Renal cortical epithelial cell (primary cell): ENCODE measurements around the gene SPRTN. TPM values are rescaled to one million over a fixed set of nuclear protein-coding genes. Genes with fewer than 3 reads are reported as not detected.
A peak's percentile ranks its signal among the peaks of the same experiment; 100 is the strongest.

ENCODE experiments used
- DNase-seq: peaks from one replicate; pipeline ENCODE4 v3.0.0-alpha.2; 2011; ENCODE audit warnings: low read depth
- total RNA-seq: library from RNA; depleted of rRNA; stranded (reverse); fragments of >200 nt; gene quantifications from 2 replicates; pipeline ENCODE4 v1.2.3, GENCODE V29; 2014

The SPRTN gene
- total RNA-seq, 1 donor from 2014 or later = 20.4 TPM

DNA sequence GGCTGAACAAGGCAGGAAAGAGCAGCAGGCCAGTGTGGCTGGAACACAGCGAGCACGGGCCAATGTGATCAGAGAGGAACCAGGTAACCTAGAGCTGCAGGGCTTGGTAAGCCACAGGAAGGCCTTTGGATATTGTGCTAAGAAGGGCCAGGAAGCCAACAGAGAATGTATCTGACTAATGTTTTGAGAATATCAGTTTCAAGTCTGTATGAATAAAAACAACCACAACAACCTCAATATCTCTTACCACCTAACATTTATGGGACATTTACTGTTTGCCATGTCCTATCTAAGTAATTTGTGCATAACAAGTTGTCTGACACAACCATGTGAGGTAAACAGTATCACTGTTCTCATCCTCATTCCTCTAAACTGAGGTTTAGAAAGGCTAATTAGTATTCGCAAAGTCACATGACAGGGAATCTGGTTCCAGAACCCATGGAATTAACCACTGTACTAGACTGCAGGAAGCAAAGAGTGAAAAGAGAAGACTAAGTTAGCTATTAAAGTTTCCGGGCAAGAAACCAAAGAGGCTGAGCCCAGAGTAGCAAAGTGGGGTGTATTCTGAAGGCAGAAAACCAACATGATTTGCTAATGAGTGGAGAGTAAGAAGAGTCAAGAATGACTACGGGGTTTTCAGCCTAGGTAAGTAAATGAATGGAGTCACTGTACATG is 38.9 kb downstream of the SPRTN start:
- DNase-seq = peak; percentile 92

DNA sequence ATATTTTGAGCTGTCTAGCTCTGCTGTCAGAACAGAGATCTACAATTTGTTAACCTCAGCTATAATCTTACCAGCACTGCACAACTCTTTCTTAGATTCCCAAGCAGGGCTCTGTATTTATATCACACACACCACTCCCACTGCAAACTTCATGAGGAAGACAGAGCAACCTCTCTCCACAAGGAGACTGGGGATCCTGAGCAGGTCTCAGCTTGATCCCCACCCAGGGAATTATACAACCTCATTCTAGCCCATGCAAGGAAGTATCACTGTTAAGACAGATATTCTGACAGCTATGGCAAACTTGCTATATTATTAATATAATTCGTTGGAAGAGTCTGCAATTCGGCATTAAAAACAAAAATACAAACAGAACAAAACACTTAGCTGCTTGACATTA is 43.6 kb downstream of the SPRTN start:
- no peak for DNase-seq

DNA sequence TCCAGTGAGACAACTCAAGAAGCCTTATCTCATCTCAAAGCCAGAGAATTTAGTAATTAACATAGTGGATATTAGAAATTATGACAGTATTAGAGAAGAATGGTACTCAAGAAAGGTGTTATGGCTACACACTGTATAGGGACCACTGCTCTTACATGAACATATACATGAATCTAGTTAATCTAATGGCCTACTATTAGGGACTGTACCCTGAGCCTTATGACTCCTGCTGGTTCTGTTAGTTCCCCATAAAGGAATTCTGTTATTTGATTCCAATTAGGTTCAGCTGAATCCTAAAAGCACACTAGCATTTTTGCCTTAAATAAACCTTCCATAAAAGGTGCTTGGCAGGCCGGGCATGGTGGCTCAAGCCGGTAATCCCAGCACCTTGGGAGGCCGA is 44.3 kb downstream of the SPRTN start:
- DNase-seq = no peak

DNA sequence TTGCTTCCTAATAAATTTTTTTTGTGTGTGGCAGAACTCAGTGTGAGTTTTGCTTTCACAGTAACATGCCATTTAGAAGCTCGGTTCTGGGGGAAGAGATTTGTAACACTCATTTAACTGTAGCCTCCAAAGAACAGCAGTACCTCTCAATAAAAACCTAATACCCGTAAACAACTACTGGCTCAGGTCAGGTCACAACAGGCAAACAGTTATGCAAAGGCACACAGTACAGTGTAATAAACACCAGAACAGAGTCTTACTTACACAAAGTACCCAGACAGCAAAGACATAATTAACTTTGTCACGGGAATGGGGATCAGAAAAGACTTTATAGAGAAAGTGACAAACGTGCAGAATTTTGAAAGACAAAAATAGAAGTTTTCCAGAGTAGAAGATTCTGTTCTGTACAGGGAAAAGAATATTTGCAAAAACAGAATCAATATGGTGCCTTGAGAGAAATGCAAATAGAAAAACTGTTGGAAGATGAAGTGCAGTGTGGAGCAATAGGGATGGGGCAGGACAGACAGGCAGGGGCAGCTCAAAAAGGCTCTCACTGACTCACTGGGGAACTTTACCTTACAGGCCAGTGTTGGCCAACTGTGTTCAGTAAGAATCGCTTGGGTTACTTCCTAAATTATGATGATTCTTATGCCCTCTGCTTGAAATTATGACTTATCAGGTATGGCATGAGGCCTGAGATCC is 45.2 kb downstream of the SPRTN start:
- peak; percentile 61 for DNase-seq

DNA sequence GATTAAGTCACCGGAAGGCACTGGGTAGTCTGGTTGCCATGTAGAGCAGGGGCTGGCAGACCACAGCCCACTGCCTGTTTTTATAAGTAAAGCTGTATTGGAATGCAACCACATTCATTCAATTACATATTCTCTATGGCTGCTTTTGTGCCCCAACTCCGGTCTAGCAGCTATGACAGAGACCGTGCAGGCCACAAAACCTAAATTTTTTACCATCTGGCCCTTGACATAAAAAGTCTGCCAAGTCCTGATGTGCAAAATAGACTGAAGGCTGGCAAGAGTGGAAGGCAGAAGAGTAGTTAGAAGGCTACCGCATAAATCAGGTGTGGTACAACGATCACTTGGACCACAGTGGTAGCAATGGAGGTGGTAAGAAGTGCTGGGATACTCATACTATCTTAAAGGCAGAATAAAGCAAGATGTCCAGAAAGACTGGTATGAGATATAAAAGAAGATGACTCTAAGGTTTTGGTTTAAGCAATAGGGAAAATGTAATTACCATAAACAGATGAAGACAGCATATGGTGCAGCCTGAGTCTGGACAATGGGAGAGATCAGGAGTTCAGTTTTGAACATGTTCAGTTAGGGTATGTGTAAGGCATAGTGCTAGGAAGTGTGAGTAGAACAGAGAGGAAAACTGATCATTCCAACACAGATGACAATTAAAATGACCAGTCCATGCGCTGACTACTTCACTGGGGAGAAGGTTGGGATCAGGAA is 46.8 kb downstream of the SPRTN start:
- DNase-seq = no peak

DNA sequence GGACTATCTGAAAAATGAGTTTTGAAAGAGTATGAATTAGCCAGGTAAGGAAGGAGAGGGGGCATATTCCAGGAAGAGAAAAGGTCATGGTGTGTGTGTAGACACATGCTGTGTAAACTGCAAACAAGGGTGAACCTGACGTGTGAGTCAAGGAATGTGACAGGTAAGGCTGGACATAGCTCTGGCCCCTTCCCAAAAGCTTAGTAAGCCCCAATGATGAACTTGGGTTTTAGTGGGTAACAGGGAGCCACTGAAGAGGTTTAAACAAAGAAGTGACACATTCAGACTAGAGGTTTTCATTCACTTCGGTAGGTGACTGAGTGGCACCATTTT is 47.3 kb downstream of the SPRTN start:
- peak; percentile 53 for DNase-seq

DNA sequence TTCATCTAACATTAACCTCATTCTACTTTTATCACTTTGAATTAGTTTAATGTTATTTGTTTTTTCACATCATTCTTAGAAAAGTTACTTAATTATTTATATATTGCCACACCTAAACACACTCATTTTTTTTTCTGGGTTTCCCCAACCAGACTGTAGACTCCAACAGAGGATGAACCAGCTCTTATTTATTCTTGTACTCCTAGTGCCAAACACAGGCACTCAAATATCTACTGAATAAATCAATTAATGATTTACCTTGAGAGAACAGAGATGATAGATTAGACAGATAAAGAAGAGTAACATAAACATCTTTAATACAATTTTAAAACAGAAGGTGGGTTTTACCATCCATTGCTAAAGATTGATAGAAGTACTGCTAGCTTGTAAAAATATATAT is 48.4 kb downstream of the SPRTN start:
- peak; percentile 33 for DNase-seq

DNA sequence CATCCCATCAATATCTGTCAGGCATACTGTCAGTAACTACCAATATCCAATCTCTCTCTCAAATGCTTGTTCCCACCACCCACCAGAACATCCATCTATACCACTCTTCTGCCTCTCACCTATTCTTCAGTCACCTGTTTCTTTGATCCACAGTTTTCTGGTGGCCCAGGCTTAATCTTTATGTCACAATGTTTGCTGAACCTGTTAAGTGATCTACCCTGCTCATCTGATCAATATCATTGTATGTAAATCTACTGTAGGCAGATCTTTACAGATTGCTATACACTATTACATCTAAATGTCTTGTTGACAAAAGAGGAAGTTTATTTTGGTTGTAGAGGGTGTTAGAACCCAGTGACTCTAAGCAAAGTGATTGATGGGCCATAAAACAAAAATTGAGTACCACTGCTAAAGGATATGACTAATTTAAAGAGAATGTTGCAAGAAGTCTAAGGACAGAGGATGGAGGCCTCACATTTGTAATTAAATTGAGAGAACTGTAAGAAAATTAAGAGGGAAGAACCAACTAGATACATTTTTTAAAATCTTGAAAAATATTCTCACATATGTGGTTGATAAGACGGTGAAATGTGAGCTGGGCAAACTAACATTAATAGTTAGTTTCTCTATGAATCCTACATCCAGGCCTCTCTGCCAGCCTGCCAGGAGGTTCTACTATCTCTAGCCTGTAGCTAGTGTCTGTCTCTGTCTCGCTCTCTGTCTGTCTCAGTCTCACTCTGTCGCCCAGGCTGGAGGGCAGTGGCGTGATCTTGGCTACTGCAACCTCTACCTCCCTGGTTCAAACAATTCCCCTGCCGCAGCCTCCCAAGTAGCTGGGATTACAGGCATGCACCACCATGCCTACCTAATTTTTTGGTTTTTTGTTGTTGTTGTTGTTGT is 49.9 kb downstream of the SPRTN start:
- peak; percentile 77 for DNase-seq

DNA sequence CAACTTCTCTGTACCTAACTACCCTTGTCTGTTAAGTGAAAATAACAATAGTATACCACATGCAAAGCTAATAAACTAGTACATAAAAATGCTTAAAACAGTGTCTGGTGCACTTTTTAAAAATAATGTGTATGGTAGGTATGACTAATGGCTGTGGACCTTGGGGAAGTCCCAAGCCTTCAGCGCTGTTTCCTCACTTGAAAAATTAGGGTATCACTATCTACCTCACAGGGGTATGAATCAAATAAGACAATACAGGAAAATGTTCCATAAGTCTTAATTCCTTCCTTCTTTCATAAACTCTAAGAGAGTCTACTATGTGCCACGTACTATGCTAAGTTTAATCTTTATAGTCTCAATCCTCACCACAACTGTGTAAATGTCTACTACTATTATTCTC is 52.0 kb downstream of the SPRTN start:
- DNase-seq = peak; percentile 66

DNA sequence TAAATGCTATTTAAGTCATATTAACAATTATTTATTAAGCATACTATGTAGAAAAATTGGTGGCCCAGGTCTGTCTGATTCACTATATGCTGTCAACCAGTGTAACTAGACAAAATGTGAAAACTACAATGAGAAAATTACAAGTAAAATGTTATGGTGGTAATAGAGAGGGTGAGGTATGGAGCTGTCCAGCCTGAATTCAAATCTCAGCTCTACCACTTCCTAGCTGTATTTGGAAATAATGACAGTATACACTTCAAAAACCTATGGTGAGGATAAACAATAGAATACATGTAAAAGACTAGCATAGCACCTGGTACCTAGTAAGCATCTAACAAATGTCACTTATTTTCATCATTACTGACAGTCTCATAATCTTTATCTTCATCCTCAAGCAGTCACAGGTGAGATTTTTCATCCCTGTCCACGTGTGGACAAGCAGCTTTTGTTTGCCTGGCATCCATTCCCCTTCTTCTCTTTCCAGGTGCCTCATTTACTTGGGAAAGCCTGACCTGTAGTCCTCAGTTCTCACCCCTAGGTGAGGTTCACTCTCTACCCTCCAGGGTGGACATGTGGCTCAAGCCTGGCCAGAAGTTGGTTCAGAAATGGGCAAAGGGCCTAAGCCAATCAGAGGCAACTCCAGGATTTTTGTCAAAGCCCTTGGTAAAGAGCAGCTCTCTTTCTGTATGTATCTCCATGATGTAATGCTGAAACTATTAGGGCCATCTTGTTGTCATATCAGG is 54.5 kb downstream of the SPRTN start:
- no peak for DNase-seq

DNA sequence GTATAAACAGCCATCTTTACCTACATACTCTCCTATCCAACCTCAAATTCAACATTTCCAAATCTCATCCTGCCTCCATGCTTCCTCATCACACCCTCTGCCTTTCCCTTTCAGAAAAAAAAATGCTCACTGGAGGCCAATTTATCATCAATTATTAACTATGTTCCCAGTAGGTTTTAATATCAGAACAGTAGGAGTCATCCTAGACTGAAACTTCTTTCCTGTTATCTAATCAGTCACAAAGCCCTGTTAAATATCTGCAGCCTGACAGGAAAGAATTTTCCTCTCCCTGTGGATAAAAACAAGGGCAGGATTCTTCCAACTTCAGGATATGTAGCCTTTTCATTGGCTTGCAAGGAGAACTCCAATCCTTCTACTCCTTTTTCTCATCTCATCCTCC is 55.6 kb downstream of the SPRTN start:
- peak; percentile 70 for DNase-seq

DNA sequence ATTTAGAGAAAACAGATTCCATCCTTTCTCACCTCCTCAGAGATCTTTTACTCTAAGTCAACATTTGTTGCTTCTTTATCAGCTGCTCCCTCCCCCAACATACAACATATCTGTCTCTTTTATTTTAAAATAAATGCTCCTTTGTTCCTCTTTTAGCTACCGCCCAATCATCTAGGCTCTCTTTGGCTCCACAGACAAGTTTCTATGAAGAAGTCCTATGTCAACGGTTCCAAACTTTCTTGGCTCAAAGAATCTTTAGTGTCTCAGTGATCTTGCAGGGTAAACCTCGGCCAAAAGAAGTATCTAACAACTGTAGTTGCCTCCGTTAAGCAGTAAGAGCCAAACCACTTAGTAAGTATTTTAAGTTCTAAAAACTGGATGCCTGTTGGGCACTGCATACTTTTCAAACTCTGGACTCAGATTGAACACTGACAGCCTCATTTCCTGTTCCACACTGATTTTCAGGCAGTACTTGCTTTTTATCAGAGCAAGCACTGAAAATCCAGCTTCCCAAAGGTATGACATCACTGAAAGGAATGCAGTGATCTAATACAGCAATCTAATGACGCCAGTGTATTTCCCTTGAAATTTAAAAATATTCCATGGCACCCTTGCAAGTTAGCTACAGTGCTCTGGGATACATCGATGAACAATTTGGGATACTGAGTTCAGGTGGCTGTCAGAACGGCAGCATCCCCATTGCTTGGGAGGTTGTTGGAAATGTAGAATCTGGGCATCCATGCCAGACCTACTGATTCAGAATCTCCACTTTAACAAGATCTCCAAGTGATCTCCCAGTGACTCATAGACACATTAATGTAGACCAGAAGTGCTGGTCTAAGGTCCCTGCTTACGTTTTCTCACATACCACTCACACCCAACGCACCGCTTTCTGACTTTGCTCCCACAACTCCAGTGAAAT is 57.2 kb downstream of the SPRTN start:
- DNase-seq = peak; percentile 97

DNA sequence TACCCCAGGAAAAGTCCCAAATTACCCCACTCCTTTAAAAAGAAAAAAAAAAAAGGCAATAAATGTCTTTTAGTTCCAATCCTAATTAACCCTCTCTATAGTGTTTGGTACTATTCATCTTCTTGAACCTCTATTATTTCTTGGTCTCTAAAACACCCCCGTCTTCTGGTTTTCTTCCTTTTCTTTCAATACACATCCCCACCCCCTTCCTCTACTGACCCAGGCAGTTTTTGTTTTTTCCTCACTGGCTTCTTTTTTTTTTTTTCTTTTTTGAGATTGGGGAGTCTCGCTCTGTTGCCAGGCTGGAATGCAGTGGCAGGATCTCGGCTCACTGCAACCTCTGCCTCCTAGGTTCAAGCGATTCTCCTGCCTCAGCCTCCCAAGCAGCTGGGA is 57.9 kb downstream of the SPRTN start:
- no peak for DNase-seq

DNA sequence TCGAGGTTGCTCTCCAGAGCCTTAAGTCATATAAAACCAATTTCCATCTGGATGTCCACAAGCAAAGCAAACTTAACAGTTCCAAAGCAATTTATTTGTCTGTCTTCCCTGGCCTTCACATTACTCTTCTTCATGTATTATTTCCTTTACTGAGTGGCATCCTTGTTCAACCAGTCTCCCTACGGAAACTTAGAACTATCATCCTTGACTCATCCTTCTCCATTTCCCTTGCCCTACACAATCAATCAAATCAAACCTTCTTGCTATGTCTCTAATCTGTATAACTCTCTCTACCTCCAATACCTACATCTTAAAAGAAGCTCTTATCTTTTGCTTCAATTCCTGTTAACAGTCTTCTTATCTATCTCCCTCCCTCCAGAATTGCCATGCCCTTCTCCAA is 58.5 kb downstream of the SPRTN start:
- DNase-seq = no peak

DNA sequence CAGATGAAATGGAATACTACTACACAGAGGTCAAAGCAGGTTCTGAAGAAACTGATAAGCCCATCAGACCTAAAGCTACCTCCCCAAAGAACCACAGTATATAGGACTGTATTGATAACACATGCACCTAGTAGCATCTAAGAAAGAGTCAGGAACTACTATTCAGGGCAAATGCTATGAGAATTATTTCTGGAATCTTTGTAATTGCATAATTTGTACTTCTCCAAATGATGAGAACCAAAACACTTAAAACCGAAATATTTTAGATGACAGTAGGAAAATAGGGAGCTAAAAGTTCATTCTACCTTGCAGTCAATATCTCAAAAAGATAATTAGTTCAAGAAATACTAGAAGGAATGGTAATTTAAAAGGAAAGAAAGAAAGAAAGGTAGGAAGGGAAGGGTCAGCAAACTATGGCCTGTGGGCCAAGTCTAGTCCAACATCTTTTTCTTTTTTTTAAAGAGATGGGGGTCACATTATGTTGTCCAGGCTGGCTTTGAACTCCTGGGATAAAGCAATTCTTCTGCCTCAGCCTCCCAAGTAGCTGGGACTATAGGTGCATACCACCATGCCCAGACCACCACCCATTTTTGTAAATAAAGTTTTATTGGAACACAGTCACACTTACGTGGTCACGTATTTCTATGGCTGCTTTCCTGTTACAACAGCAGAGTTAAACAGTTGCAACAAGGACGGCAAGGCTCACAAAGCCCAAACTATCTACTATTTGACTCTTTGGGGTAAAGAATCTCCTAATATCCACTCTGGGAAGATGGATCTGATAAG is 60.0 kb downstream of the SPRTN start:
- no peak for DNase-seq

DNA sequence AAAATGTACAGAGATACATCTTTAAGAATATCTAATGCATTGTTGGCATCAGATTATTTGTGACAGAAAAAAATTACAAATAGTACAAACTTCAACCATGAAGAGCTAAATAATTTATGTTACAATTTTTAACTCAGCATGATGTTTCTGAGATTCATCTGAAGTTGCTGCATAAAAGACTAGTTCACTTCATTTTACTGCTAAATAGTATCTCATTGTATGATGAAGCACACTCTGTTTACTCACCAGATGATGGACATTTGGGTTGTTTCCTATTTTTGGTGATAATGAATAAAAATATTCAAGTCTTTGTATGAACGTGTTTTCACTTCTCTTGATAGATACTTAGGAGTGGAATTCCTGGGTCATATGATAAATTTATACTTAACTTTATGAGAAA is 63.4 kb downstream of the SPRTN start:
- no peak for DNase-seq

DNA sequence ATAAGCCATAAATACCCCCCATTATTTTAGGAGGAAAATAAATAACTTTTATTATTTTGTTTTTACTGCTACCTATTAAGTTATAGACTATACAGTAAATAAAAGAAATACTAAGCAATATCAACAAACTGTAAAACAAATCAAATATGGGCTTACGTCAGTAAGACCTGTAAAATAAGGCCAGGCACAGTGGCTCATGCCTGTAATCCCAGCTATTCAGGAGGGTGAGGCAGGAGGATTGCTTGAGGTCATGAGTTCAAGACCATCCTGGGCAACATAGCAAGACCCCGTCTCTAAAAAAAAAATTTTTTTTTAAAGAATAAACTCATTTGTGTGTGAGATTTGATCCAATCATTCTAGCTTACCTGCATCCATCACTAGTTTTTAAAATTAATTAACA is 66.2 kb downstream of the SPRTN start:
- no peak for DNase-seq
